Progenitor cell of endocrine pancreas (in vitro differentiated cells): Measurements from ENCODE around the gene ZNF296. TPM values are rescaled to one million over a fixed set of nuclear protein-coding genes. Genes with fewer than 3 reads are reported as not detected.

Experiments used
- DNase-seq: peaks from one replicate; pipeline ENCODE4 v3.0.0; 2021; ENCODE audit warnings: low spot score; ENCODE audit not compliant: unreplicated experiment
- H3K27ac Mint-ChIP-seq: 2 replicates; pipeline ENCODE4 v1.8.0; 2021; ENCODE audit warnings: mild to moderate bottlenecking, moderate library complexity, mixed read lengths
- H3K27me3 Mint-ChIP-seq: 2 replicates; pipeline ENCODE4 v1.8.0; 2021; ENCODE audit warnings: mixed read lengths
- H3K36me3 Mint-ChIP-seq: 2 replicates; pipeline ENCODE4 v1.8.0; 2022; ENCODE audit warnings: mixed read lengths; ENCODE audit not compliant: insufficient read depth
- H3K4me1 Mint-ChIP-seq: 2 replicates; pipeline ENCODE4 v1.8.0; 2021; ENCODE audit warnings: low read depth, mixed read lengths
- H3K4me3 Mint-ChIP-seq: 2 replicates; pipeline ENCODE4 v1.8.0; 2021; ENCODE audit warnings: low read depth, mild to moderate bottlenecking, moderate library complexity, mixed read lengths
- H3K9me3 Mint-ChIP-seq: 2 replicates; pipeline ENCODE4 v1.8.0; 2021; ENCODE audit warnings: low read depth, mixed read lengths
- total RNA-seq: library from RNA; stranded (reverse); gene quantifications from 2 replicates; pipeline ENCODE4 v1.2.1, GENCODE V29; 2021
- TF ChIP-seq, protein P1 (sequence below): fragments of 200-600 bp; sonication (generic); IDR thresholded peaks from one replicate; pipeline ENCODE4 v1.5.0; 2021; ENCODE audit warnings: antibody characterized with exemption, mild to moderate bottlenecking; ENCODE audit not compliant: unreplicated experiment

ZNF296 gene
- total RNA-seq, 1 donor from 2014 or later = 1.3 TPM

GRCh38 chr19:45061965-45062364, 14.3 kb downstream of the ZNF296 start:
- TF ChIP-seq, protein P1, sequence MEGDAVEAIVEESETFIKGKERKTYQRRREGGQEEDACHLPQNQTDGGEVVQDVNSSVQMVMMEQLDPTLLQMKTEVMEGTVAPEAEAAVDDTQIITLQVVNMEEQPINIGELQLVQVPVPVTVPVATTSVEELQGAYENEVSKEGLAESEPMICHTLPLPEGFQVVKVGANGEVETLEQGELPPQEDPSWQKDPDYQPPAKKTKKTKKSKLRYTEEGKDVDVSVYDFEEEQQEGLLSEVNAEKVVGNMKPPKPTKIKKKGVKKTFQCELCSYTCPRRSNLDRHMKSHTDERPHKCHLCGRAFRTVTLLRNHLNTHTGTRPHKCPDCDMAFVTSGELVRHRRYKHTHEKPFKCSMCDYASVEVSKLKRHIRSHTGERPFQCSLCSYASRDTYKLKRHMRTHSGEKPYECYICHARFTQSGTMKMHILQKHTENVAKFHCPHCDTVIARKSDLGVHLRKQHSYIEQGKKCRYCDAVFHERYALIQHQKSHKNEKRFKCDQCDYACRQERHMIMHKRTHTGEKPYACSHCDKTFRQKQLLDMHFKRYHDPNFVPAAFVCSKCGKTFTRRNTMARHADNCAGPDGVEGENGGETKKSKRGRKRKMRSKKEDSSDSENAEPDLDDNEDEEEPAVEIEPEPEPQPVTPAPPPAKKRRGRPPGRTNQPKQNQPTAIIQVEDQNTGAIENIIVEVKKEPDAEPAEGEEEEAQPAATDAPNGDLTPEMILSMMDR = no peak
- peaks cover 25% of the 10 kb centered on the region for H3K36me3 Mint-ChIP-seq
- H3K27ac Mint-ChIP-seq = no peak overlapping the region
- no peaks in the 10 kb centered on the region for H3K27me3 Mint-ChIP-seq
- no peaks in the 10 kb centered on the region for H3K4me1 Mint-ChIP-seq
- no peaks in the 10 kb centered on the region for H3K9me3 Mint-ChIP-seq
- DNase-seq = no peak
- no peak overlapping the region for H3K4me3 Mint-ChIP-seq

DNA sequence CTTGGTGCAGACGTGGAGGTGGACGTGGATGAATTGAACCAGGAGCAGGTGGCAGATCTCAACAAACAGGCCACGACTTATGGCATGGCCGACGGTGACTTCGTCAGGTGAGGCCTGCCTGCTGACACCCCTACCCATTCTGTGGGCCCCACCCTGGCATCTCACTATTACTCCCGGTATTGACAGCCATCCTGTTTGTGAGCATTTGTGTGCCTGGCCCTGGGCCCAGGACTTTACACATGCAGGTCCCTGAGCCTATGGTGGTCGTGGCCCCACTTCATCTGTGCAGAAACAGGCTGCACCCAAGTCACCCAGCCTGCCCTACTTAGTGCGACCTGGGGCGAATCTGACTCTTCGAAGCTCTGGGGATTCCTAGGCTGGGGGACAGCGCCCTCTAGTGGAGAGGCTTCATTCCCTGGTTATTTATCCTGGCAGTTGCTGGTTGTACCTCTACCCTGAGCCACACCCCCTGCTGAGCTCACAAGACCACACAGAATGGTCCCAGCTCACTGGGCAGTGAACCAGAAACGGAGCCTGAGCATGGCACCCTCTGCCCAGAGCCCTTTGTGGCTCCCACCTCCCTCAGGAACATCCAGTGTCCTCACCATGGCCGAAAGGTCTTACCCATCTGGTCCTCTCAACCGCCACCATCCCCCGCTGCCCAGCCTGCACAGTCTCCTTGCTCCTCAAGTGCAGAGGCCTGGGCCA, 16.9 kb downstream of the ZNF296 start:
- Mint-ChIP-seq H3K27ac (peak overlapping the region; percentile 83), H3K4me1 (no peaks in the 10 kb centered on the region), H3K4me3 (no peak overlapping the region), H3K36me3 (peaks cover 28% of the 10 kb centered on the region), H3K27me3 (no peaks in the 10 kb centered on the region), H3K9me3 (no peaks in the 10 kb centered on the region)
- TF ChIP-seq, protein P1 = peak; percentile 92
- DNase-seq = peak; percentile 82

- no peaks in the 10 kb centered on the region for H3K27me3 Mint-ChIP-seq
- no peak for DNase-seq
- H3K4me1 Mint-ChIP-seq = no peaks in the 10 kb centered on the region
- H3K4me3 Mint-ChIP-seq = no peak overlapping the region
- H3K9me3 Mint-ChIP-seq = no peaks in the 10 kb centered on the region
- no peak overlapping the region for H3K27ac Mint-ChIP-seq
- TF ChIP-seq, protein P1 = no peak
- peaks cover 30% of the 10 kb centered on the region for H3K36me3 Mint-ChIP-seq
Measured at GRCh38 chr19:45058622-45059159, 17.6 kb downstream of the ZNF296 start.

- Mint-ChIP-seq H3K4me3 (no peak overlapping the region), H3K9me3 (no peaks in the 10 kb centered on the region), H3K36me3 (peaks cover 27% of the 10 kb centered on the region), H3K27ac (no peak overlapping the region), H3K4me1 (no peaks in the 10 kb centered on the region), H3K27me3 (no peaks in the 10 kb centered on the region)
- TF ChIP-seq, protein P1 = no peak
- DNase-seq = no peak
Measured at GRCh38 chr19:45057444-45057843, 18.8 kb downstream of the ZNF296 start.

DNA sequence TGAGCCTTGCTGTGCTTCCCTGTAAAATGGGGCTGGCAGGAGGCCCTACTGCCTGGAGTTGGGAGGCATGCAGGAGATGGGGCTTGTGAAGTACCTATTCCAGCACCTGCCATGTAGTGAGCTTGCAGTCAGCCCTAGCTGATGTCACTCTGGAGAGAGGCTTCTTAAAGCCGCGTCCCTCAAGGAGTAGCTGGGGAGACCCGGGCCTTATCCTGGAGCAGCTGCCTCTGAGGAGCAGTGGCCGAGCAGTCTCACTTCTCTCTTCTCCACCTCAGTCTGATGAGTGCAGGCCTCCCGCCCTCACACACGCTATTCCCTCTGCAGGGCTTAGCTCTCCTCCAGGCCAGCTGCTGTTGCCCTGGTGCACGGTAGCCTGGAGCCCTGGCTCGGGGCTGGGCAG, 19.4 kb downstream of the ZNF296 start:
- no peak for DNase-seq
- no peaks in the 10 kb centered on the region for H3K4me1 Mint-ChIP-seq
- no peak overlapping the region for H3K27ac Mint-ChIP-seq
- no peaks in the 10 kb centered on the region for H3K9me3 Mint-ChIP-seq
- no peak overlapping the region for H3K4me3 Mint-ChIP-seq
- TF ChIP-seq, protein P1 = no peak
- no peaks in the 10 kb centered on the region for H3K27me3 Mint-ChIP-seq
- H3K36me3 Mint-ChIP-seq = peaks cover 30% of the 10 kb centered on the region
